A549 (cell line): ENCODE data around the gene NOS1. TPM values are rescaled to one million over a fixed set of nuclear protein-coding genes. Genes with fewer than 3 reads are reported as not detected.

Experiments
- ATAC-seq, 2 experiments: fragments of 200-7000 bp in 1 of 2; fragments of >200 bp in 1 of 2; cut with Nextera tagmentation in 1 of 2; cut with Tn5 transposase in 1 of 2; 3 replicates each; pipeline versions ENCODE4 v1.8.0 to v1.9.1; 2018 to 2020; ENCODE audit warnings: mild to moderate bottlenecking in 1 of 2, moderate library complexity in 1 of 2
- CTCF ChIA-PET: fragments of 300-600 bp; sonication (Branson Sonifier 250); formaldehyde crosslinking; extraction: SDS; loops from one replicate; lab custom pipeline; 2021; ENCODE audit warnings: antibody characterized with exemption, inconsistent platforms; lab: Yijun Ruan, JAX
- POLR2A ChIA-PET: fragments of 350-600 bp; formaldehyde crosslinking; extraction: SDS; loops from one replicate; lab custom pipeline; 2021; ENCODE audit warnings: antibody characterized with exemption, inconsistent platforms; lab: Yijun Ruan, JAX
- DNase-seq, 2 experiments: peaks; one replicate each; pipeline versions ENCODE4 v3.0.0 to v3.0.0-alpha.2; 2011 to 2016; ENCODE audit warnings: low read depth in 1 of 2, low spot score in 1 of 2
- FAIRE-seq: peaks from 2 replicates; lab custom pipeline; 2011; peaks lifted over from hg19 to GRCh38; lab: Jason Lieb, UNC
- H3K27ac ChIP-seq, 2 experiments: fragments of >200 bp; sonication (Bioruptor Twin); formaldehyde crosslinking; 3 replicates each; pipeline ENCODE4 v1.5.1; 2016 to 2017
- H3K4me1 ChIP-seq: fragments of >200 bp; sonication (Bioruptor Twin); formaldehyde crosslinking; 3 replicates; pipeline ENCODE4 v1.6.1; 2016
- H3K4me2 ChIP-seq: fragments of >200 bp; sonication (Bioruptor Twin); formaldehyde crosslinking; 3 replicates; pipeline ENCODE4 v1.6.1; 2016
- H3K4me3 ChIP-seq: fragments of >200 bp; sonication (Bioruptor Twin); formaldehyde crosslinking; 3 replicates; pipeline ENCODE4 v1.5.1; 2016
- H3K9me3 ChIP-seq: fragments of >200 bp; sonication (Bioruptor Twin); formaldehyde crosslinking; 3 replicates; pipeline ENCODE4 v1.6.1; 2016
- CBX2 ChIP-seq: fragments of 200-600 bp; sonication (generic); IDR thresholded peaks from 2 replicates; pipeline ENCODE4 v1.6.1; 2016; ENCODE audit warnings: low read depth, mild to moderate bottlenecking, borderline replicate concordance
- CEBPB ChIP-seq, 2 experiments: fragments of >200 bp in 1 of 2; sonication (Bioruptor Twin) in 1 of 2; formaldehyde crosslinking in 1 of 2; IDR thresholded peaks; 2 replicates each; pipeline ENCODE4 v1.6.1; 2012 to 2016
- EHMT2 ChIP-seq: fragments of 200-600 bp; sonication (generic); IDR thresholded peaks from 2 replicates; pipeline ENCODE4 v1.6.1; 2016; ENCODE audit warnings: antibody characterized with exemption, low read depth, mild to moderate bottlenecking, moderate library complexity
- EP300 ChIP-seq, 2 experiments: fragments of >200 bp; sonication (Bioruptor Twin); formaldehyde crosslinking; IDR thresholded peaks; 2 replicates in 1 of 2; 3 replicates in 1 of 2; pipeline ENCODE4 v1.6.1; 2016 to 2017
- FOSL2 ChIP-seq, 2 experiments: fragments of 450-650 bp in 1 of 2; fragments of >200 bp in 1 of 2; sonication (Bioruptor Twin) in 1 of 2; formaldehyde crosslinking; IDR thresholded peaks; 2 replicates each; pipeline versions ENCODE4 v1.5.0 to v1.6.1; 2016 to 2020; ENCODE audit warnings: mild to moderate bottlenecking in 1 of 2, moderate library complexity in 1 of 2
- GATA3 ChIP-seq: IDR thresholded peaks from 2 replicates; pipeline ENCODE4 v1.6.1; 2012; ENCODE audit warnings: borderline replicate concordance
- HOXB5 ChIP-seq: fragments of 250-450 bp; sonication (Bioruptor Pico); IDR thresholded peaks from 2 replicates; pipeline ENCODE4 v1.5.0; 2020; ENCODE audit warnings: mild to moderate bottlenecking, moderate library complexity
- MYC ChIP-seq: IDR thresholded peaks from 2 replicates; pipeline ENCODE4 v1.6.1; 2012; ENCODE audit warnings: mild to moderate bottlenecking, inconsistent platforms, low read length, improper control_type of control experiment, borderline replicate concordance
- NFE2L2 ChIP-seq: fragments of 150-350 bp; conservative IDR thresholded peaks from 2 replicates; pipeline ENCODE4 v1.6.1; 2014; ENCODE audit warnings: low read length
- PHF8 ChIP-seq: fragments of 200-600 bp; sonication (generic); IDR thresholded peaks from 2 replicates; pipeline ENCODE4 v1.6.1; 2016; ENCODE audit warnings: low read depth, mild to moderate bottlenecking, antibody characterized with exemption, moderate library complexity, borderline replicate concordance
- RCOR1 ChIP-seq: fragments of 150-350 bp; IDR thresholded peaks from 2 replicates; pipeline ENCODE4 v1.6.1; 2014; ENCODE audit warnings: antibody characterized with exemption, low read length, low read depth
- RFX5 ChIP-seq: fragments of 450-650 bp; IDR thresholded peaks from 2 replicates; pipeline ENCODE4 v1.7.1; 2014; ENCODE audit warnings: antibody characterized with exemption, mild to moderate bottlenecking, moderate library complexity
- SMC3 ChIP-seq: fragments of >200 bp; sonication (Bioruptor Twin); formaldehyde crosslinking; IDR thresholded peaks from 3 replicates; pipeline ENCODE4 v1.6.1; 2018; ENCODE audit warnings: inconsistent platforms
- SREBF2 ChIP-seq: fragments of 450-650 bp; IDR thresholded peaks from 2 replicates; pipeline ENCODE4 v1.6.1; 2014; ENCODE audit warnings: mild to moderate bottlenecking, moderate library complexity
- TFCP2L1 ChIP-seq: fragments of 250-450 bp; sonication (Bioruptor Pico); IDR thresholded peaks from 2 replicates; pipeline ENCODE4 v1.5.0; 2021; ENCODE audit warnings: mild to moderate bottlenecking
- ZC3H11A ChIP-seq: fragments of 450-650 bp; IDR thresholded peaks from 2 replicates; pipeline ENCODE4 v1.6.1; 2014; ENCODE audit warnings: antibody characterized with exemption, mild to moderate bottlenecking
- ZFP36 ChIP-seq: fragments of 450-650 bp; IDR thresholded peaks from 2 replicates; pipeline ENCODE4 v1.6.1; 2014; ENCODE audit warnings: borderline replicate concordance; ENCODE audit not compliant: partially characterized antibody
- WGBS: methylation state at CpG from one replicate; pipeline ENCODE4 v1.1.6; 2017; ENCODE audit errors: missing lambda C conversion rate; 5-methylcytosine and 5-hydroxymethylcytosine counted together
- polyA plus RNA-seq, 4 experiments: library from polyadenylated mRNA; depleted of rRNA in 3 of 4; stranded (reverse); fragments of >200 nt; fragmentation: RNase III in 1 of 4; extraction: RNeasy Plus Mini Kit Qiagen cat#74134 plus additional on column Dnase treatment in 1 of 4; gene quantifications; 2 replicates in 3 of 4; 3 replicates in 1 of 4; pipeline ENCODE4 v1.2.3, GENCODE V29; 2011 to 2017
- TF ChIP-seq, protein P1 (sequence below): IDR thresholded peaks from 2 replicates; pipeline ENCODE4 v1.6.1; 2012
- TF ChIP-seq, protein P2 (sequence below): fragments of 200-600 bp; sonication (generic); IDR thresholded peaks from 2 replicates; pipeline ENCODE4 v1.6.1; 2016; ENCODE audit warnings: antibody characterized with exemption, mild to moderate bottlenecking, moderate library complexity
- TF ChIP-seq, protein P3 (sequence below): IDR thresholded peaks from 2 replicates; pipeline ENCODE4 v1.6.1; 2012
- TF ChIP-seq, protein P4 (sequence below): IDR thresholded peaks from 2 replicates; pipeline ENCODE4 v1.6.1; 2012; ENCODE audit warnings: low read depth, borderline replicate concordance
- TF ChIP-seq, protein P5 (sequence below): fragments of 450-650 bp; IDR thresholded peaks from 2 replicates; pipeline ENCODE4 v1.6.1; 2014; ENCODE audit warnings: antibody characterized with exemption
- TF ChIP-seq, protein P6 (sequence below): fragments of 150-350 bp; IDR thresholded peaks from 2 replicates; pipeline ENCODE4 v1.6.1; 2014; ENCODE audit warnings: low read depth, mild to moderate bottlenecking, low read length

Gene NOS1
- polyA plus RNA-seq, 2 of the 4 experiments (the other 2 are of a cell fraction): 0.10 to 0.39 TPM

DNA sequence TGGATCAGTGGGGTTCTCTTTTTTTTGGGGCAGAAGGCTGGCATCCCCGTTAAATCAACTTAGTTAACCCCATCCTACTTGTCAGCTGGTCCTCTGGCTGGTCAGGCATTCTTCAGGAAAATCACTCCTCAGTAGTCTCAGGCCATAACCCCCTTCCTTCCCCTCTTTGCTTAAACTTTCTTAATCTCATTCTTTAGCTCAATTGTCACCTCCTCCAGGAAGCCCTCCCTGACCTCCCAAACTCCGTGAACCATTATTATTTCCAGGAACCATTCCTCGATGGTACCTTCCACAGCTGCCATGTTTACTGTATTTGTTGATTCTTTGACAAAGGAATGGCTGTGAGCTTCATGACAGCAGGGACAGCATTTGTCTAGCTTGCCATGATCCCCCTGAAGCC lies 98.7 kb downstream of the NOS1 start:
- FAIRE-seq: no peak
- H3K4me3 ChIP-seq: no peak overlapping the region
- 26% methylated on average over 3 of the region's 3 CpGs for WGBS
- ChIA-PET CTCF (interaction anchor here (0.6 to 3.1 kb wide), 5 partner anchors 27 to 612 kb away, joined by 3 to 11 read pairs (median 3); no protein-coding TSS in a partner anchor), POLR2A (no interaction called here)
- DNase-seq: no peak
- no peak overlapping the region for H3K4me2 ChIP-seq
- no peaks in the 10 kb centered on the region for H3K4me1 ChIP-seq
- no peak for ATAC-seq
- H3K27ac ChIP-seq: no peak overlapping the region
- TF ChIP-seq ZFP36: peak; percentile 64
- TF ChIP-seq PHF8: no peak
- TF ChIP-seq, all 56 proteins: peak for 1
- no peaks in the 10 kb centered on the region for H3K9me3 ChIP-seq

DNA sequence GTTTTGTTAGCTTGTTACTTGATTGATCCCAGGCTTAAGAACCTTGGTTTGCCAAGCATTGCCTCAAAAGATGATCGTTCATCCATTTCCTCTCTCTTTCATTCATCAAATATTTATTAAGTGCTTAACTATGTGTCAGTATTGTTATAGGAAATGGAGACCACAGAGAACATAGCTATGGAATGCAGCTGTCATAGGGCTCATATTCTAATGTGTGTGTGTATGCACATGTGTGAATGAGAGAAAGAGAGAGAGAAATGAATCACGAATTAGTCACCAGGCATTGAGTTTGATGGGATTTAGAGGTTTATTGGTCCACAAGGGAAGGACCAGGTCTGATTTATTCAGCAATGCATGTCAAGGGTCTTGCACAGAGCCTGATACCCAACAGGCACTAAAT lies 100.2 kb downstream of the NOS1 start:
- WGBS: 11% methylated on average over 2 of the region's 2 CpGs
- no peak overlapping the region for H3K4me3 ChIP-seq
- ChIA-PET CTCF (interaction anchor here (0.6 to 3.1 kb wide), 4 partner anchors 23 to 576 kb away, joined by 3 to 11 read pairs (median 4); no protein-coding TSS in a partner anchor), POLR2A (no interaction called here)
- no peak overlapping the region for H3K27ac ChIP-seq
- no peak overlapping the region for H3K4me2 ChIP-seq
- DNase-seq (peak in 1 of 2 experiments; percentile 33), FAIRE-seq (no peak), ATAC-seq (peak; percentile 52 to 55; a peak in 2 of 6 replicates)
- H3K4me1 ChIP-seq: no peaks in the 10 kb centered on the region
- TF ChIP-seq FOSL2 (IDR thresholded peaks at IDR 0.05) (no peak), FOSL2 (CRISPR knock-in tag; IDR thresholded peaks at IDR 0.05) (peak; percentile 63; the same call in 1 of the 2 replicates), TFCP2L1 (CRISPR knock-in tag) (no peak)
- H3K9me3 ChIP-seq: no peaks in the 10 kb centered on the region

DNA sequence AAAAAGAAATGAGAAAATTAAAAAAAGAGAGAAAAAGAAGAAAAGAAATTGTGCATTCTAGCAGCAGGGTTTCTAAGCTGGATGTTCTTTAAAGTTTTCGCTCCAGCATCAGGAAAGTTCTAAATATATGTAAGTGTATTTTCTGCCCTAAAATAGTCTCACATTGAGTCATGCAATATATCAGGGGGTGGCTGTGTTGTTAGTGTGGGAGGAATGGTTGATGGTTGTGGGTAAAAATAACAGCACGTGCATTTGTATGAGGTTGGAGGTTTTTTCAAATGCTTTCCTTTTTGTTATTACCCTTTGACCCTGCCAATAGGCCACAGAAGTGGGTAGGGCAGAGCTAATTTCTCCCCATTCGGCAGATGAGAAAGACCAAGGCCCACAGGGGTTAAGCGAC lies 106.0 kb downstream of the NOS1 start:
- POLR2A ChIA-PET: no interaction called here
- Histone ChIP-seq H3K4me1 (no peaks in the 10 kb centered on the region), H3K9me3 (0 out of 3 replicates have a peak, but pooled peaks cover 5% of the 10 kb centered on the region), H3K27ac (no peak overlapping the region), H3K4me3 (no peak overlapping the region), H3K4me2 (no peak overlapping the region)
- CTCF ChIA-PET: no interaction called here
- no peak for ATAC-seq
- TF ChIP-seq, protein P1, sequence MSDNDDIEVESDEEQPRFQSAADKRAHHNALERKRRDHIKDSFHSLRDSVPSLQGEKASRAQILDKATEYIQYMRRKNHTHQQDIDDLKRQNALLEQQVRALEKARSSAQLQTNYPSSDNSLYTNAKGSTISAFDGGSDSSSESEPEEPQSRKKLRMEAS: no peak
- TF ChIP-seq, protein P2, sequence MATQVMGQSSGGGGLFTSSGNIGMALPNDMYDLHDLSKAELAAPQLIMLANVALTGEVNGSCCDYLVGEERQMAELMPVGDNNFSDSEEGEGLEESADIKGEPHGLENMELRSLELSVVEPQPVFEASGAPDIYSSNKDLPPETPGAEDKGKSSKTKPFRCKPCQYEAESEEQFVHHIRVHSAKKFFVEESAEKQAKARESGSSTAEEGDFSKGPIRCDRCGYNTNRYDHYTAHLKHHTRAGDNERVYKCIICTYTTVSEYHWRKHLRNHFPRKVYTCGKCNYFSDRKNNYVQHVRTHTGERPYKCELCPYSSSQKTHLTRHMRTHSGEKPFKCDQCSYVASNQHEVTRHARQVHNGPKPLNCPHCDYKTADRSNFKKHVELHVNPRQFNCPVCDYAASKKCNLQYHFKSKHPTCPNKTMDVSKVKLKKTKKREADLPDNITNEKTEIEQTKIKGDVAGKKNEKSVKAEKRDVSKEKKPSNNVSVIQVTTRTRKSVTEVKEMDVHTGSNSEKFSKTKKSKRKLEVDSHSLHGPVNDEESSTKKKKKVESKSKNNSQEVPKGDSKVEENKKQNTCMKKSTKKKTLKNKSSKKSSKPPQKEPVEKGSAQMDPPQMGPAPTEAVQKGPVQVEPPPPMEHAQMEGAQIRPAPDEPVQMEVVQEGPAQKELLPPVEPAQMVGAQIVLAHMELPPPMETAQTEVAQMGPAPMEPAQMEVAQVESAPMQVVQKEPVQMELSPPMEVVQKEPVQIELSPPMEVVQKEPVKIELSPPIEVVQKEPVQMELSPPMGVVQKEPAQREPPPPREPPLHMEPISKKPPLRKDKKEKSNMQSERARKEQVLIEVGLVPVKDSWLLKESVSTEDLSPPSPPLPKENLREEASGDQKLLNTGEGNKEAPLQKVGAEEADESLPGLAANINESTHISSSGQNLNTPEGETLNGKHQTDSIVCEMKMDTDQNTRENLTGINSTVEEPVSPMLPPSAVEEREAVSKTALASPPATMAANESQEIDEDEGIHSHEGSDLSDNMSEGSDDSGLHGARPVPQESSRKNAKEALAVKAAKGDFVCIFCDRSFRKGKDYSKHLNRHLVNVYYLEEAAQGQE: no peak
- TF ChIP-seq EP300 (IDR thresholded peaks at IDR 0.05): no peak
- no peak for TF ChIP-seq NFE2L2
- TF ChIP-seq, protein P3, sequence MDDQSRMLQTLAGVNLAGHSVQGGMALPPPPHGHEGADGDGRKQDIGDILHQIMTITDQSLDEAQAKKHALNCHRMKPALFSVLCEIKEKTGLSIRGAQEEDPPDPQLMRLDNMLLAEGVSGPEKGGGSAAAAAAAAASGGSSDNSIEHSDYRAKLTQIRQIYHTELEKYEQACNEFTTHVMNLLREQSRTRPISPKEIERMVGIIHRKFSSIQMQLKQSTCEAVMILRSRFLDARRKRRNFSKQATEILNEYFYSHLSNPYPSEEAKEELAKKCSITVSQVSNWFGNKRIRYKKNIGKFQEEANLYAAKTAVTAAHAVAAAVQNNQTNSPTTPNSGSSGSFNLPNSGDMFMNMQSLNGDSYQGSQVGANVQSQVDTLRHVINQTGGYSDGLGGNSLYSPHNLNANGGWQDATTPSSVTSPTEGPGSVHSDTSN: no peak
- TF ChIP-seq CBX2: no peak
- no peak for TF ChIP-seq RFX5
- TF ChIP-seq, protein P4, sequence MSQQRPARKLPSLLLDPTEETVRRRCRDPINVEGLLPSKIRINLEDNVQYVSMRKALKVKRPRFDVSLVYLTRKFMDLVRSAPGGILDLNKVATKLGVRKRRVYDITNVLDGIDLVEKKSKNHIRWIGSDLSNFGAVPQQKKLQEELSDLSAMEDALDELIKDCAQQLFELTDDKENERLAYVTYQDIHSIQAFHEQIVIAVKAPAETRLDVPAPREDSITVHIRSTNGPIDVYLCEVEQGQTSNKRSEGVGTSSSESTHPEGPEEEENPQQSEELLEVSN: no peak
- no peak for TF ChIP-seq SREBF2
- no peak for TF ChIP-seq CEBPB (IDR thresholded peaks at IDR 0.05)
- no peak for TF ChIP-seq SMC3
- TF ChIP-seq ZC3H11A: no peak
- TF ChIP-seq TFCP2L1 (CRISPR knock-in tag): no peak
- TF ChIP-seq GATA3: no peak
- TF ChIP-seq MYC: no peak
- no peak for TF ChIP-seq RCOR1
- TF ChIP-seq, protein P5, sequence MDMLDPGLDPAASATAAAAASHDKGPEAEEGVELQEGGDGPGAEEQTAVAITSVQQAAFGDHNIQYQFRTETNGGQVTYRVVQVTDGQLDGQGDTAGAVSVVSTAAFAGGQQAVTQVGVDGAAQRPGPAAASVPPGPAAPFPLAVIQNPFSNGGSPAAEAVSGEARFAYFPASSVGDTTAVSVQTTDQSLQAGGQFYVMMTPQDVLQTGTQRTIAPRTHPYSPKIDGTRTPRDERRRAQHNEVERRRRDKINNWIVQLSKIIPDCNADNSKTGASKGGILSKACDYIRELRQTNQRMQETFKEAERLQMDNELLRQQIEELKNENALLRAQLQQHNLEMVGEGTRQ: no peak
- no peak for TF ChIP-seq HOXB5 (CRISPR knock-in tag)
- TF ChIP-seq, protein P6, sequence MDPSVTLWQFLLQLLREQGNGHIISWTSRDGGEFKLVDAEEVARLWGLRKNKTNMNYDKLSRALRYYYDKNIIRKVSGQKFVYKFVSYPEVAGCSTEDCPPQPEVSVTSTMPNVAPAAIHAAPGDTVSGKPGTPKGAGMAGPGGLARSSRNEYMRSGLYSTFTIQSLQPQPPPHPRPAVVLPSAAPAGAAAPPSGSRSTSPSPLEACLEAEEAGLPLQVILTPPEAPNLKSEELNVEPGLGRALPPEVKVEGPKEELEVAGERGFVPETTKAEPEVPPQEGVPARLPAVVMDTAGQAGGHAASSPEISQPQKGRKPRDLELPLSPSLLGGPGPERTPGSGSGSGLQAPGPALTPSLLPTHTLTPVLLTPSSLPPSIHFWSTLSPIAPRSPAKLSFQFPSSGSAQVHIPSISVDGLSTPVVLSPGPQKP: no peak
- TF ChIP-seq EHMT2: no peak
- FAIRE-seq: no peak
- no peak for DNase-seq
- WGBS: 49% methylated on average over 4 of the region's 4 CpGs
